Hepatocyte (in vitro differentiated cells): Measurements from ENCODE around the gene COMT.

Source experiments
- CTCF ChIP-seq: fragments of 200-600 bp; sonication (generic); IDR thresholded peaks from 2 replicates; pipeline ENCODE4 v1.5.1; 2016; ENCODE audit warnings: antibody characterized with exemption, mild to moderate bottlenecking; ENCODE audit not compliant: poor library complexity
- EZH2 ChIP-seq: fragments of 200-600 bp; sonication (generic); IDR thresholded peaks from 2 replicates; pipeline ENCODE4 v1.6.1; 2016; ENCODE audit warnings: antibody characterized with exemption, mild to moderate bottlenecking, borderline replicate concordance

- no peak for TF ChIP-seq CTCF
- TF ChIP-seq EZH2: no peak
Measured at GRCh38 chr22:19991645-19992451, 50.3 kb downstream of the COMT start.
